ENCODE results near the gene HRH4. TPM values are rescaled to one million over a fixed set of nuclear protein-coding genes. Genes with fewer than 3 reads are reported as not detected.

Gene HRH4
- total and polyA plus RNA-seq, 2 of the 13 experiments (the other 11 are each of a cell fraction or from before 2014, with no cell fraction given), result not detected

DNA sequence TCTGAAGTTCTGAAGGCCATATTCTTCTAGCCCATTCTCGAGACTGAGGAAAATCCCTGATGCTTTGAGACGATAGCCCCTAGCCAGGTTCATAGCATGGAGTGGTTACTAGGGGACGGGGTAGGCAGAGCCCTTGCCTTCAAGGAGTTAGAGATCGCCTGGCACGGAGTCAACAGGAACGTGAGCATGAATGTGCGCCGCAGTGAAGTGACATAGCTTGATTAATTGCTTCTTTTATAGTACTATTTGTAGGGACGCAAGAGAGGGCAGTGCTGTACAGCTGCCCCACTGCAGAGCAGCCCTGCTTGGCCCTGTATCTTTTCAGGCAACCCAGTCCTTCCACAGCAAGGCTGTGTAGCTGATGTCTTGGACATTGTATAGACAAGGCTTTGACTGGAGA, 26.2 kb downstream of the HRH4 start:
- in situ Hi-C loops (cut with HindIII; ENCODE audit: extremely low pct_ligation_motif_present, low pct_unique_long_range_greater_than_20kb), result loop anchor here (5.0 to 25.0 kb wide), 4 partner anchors 101 to 309 kb away; no protein-coding TSS in a partner anchor
- CTCF ChIA-PET (ENCODE audit: low intra/inter-chr PET ratio, low total read pairs), result interaction anchor here (1.1 kb wide), 1 partner anchor 127 kb away, joined by 9 read pairs; no protein-coding TSS in a partner anchor
- intact Hi-C loops (cut with micrococcal nuclease; ENCODE audit: unreplicated experiment), result loop anchor here (1.0 kb wide), 2 partner anchors 127 to 240 kb away; no protein-coding TSS in a partner anchor

More for the DNA sequence above, 26.2 kb downstream of the HRH4 start:
- POLR2A ChIA-PET, result no interaction called here
- H2AFZ ChIP-seq (ENCODE audit: low read length), result no peak overlapping the region
- ATAC-seq (no peak), FAIRE-seq (no peak), DNase-seq (ENCODE audit: low spot score) (no peak)
- TF ChIP-seq, protein P1, sequence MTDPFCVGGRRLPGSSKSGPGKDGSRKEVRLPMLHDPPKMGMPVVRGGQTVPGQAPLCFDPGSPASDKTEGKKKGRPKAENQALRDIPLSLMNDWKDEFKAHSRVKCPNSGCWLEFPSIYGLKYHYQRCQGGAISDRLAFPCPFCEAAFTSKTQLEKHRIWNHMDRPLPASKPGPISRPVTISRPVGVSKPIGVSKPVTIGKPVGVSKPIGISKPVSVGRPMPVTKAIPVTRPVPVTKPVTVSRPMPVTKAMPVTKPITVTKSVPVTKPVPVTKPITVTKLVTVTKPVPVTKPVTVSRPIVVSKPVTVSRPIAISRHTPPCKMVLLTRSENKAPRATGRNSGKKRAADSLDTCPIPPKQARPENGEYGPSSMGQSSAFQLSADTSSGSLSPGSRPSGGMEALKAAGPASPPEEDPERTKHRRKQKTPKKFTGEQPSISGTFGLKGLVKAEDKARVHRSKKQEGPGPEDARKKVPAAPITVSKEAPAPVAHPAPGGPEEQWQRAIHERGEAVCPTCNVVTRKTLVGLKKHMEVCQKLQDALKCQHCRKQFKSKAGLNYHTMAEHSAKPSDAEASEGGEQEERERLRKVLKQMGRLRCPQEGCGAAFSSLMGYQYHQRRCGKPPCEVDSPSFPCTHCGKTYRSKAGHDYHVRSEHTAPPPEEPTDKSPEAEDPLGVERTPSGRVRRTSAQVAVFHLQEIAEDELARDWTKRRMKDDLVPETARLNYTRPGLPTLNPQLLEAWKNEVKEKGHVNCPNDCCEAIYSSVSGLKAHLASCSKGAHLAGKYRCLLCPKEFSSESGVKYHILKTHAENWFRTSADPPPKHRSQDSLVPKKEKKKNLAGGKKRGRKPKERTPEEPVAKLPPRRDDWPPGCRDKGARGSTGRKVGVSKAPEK (CRISPR knock-in tag; IDR thresholded peaks at IDR 0.05; ENCODE audit: borderline replicate concordance), result no peak
- no peak for TF ChIP-seq ZNF12 (CRISPR knock-in tag; IDR thresholded peaks at IDR 0.05)
- TF ChIP-seq ZNF841 (CRISPR knock-in tag; IDR thresholded peaks at IDR 0.05; ENCODE audit: borderline replicate concordance), result no peak
- no peak for TF ChIP-seq ARHGAP35 (CRISPR knock-in tag; IDR thresholded peaks at IDR 0.05; ENCODE audit: borderline replicate concordance)
- TF ChIP-seq ZNF543 (CRISPR knock-in tag; IDR thresholded peaks at IDR 0.05), result no peak
- TF ChIP-seq, protein P2, sequence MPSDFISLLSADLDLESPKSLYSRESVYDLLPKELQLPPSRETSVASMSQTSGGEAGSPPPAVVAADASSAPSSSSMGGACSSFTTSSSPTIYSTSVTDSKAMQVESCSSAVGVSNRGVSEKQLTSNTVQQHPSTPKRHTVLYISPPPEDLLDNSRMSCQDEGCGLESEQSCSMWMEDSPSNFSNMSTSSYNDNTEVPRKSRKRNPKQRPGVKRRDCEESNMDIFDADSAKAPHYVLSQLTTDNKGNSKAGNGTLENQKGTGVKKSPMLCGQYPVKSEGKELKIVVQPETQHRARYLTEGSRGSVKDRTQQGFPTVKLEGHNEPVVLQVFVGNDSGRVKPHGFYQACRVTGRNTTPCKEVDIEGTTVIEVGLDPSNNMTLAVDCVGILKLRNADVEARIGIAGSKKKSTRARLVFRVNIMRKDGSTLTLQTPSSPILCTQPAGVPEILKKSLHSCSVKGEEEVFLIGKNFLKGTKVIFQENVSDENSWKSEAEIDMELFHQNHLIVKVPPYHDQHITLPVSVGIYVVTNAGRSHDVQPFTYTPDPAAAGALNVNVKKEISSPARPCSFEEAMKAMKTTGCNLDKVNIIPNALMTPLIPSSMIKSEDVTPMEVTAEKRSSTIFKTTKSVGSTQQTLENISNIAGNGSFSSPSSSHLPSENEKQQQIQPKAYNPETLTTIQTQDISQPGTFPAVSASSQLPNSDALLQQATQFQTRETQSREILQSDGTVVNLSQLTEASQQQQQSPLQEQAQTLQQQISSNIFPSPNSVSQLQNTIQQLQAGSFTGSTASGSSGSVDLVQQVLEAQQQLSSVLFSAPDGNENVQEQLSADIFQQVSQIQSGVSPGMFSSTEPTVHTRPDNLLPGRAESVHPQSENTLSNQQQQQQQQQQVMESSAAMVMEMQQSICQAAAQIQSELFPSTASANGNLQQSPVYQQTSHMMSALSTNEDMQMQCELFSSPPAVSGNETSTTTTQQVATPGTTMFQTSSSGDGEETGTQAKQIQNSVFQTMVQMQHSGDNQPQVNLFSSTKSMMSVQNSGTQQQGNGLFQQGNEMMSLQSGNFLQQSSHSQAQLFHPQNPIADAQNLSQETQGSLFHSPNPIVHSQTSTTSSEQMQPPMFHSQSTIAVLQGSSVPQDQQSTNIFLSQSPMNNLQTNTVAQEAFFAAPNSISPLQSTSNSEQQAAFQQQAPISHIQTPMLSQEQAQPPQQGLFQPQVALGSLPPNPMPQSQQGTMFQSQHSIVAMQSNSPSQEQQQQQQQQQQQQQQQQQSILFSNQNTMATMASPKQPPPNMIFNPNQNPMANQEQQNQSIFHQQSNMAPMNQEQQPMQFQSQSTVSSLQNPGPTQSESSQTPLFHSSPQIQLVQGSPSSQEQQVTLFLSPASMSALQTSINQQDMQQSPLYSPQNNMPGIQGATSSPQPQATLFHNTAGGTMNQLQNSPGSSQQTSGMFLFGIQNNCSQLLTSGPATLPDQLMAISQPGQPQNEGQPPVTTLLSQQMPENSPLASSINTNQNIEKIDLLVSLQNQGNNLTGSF (CRISPR knock-in tag; IDR thresholded peaks at IDR 0.05), result no peak
- TF ChIP-seq ZNF850 (CRISPR knock-in tag; conservative IDR thresholded peaks at IDR 0.05), result no peak
- TF ChIP-seq RCOR2 (CRISPR knock-in tag; IDR thresholded peaks at IDR 0.05), result no peak
- TF ChIP-seq ZNF460 (CRISPR knock-in tag; IDR thresholded peaks at IDR 0.05; ENCODE audit: borderline replicate concordance), result no peak
- TF ChIP-seq NRL (CRISPR knock-in tag; IDR thresholded peaks at IDR 0.05; ENCODE audit: borderline replicate concordance), result no peak
- no peaks in the 10 kb centered on the region for H4K20me1 ChIP-seq (ENCODE audit: insufficient read depth, low read length)
- no peaks in the 10 kb centered on the region for H3K4me1 ChIP-seq (ENCODE audit: insufficient read depth, low read length)
- no peak overlapping the region for H3K9ac ChIP-seq (ENCODE audit: insufficient read depth, low read depth, low read length)
- no peak overlapping the region for H3K4me3 ChIP-seq (replicated peaks in 1 of 3; ENCODE audit: insufficient read depth in 1 of 3, low read depth in 2 of 3, low read length in 3 of 3)
- 23% methylated on average over 6 of the region's 9 CpGs for WGBS (ENCODE audit: low lambda C conversion rate)
- no peak overlapping the region for H3K4me2 ChIP-seq (ENCODE audit: low read depth, low read length)
- no peaks in the 10 kb centered on the region for H3K79me2 ChIP-seq (ENCODE audit: insufficient read depth, low read length)
- no TSS peak for BruUV-seq (replicated peaks)
- peaks cover 2 to 15% of the 10 kb centered on the region in 2 experiments; a peak in 2 of 5 replicates for H3K27me3 ChIP-seq (ENCODE audit: control insufficient read depth in 1 of 2, insufficient read depth in 2 of 2, low read length in 2 of 2)
- no peaks in the 10 kb centered on the region for H3K9me3 ChIP-seq (ENCODE audit: low read length)
- no peaks in the 10 kb centered on the region for H3K36me3 ChIP-seq (replicated peaks in 1 of 2; ENCODE audit: control insufficient read depth in 1 of 2, insufficient read depth in 2 of 2, low read length in 2 of 2)
- no peak overlapping the region for H3K27ac ChIP-seq (ENCODE audit: extremely low read length, insufficient read depth, low read length)
